GM21447 (cell line): ENCODE results near the gene LRRC3.

ENCODE experiments used
- ATAC-seq: cut with Tn5 transposase; IDR thresholded peaks from one replicate; pipeline ENCODE4 v1.9.1; 2021; ENCODE audit not compliant: unreplicated experiment

Gene LRRC3

DNA sequence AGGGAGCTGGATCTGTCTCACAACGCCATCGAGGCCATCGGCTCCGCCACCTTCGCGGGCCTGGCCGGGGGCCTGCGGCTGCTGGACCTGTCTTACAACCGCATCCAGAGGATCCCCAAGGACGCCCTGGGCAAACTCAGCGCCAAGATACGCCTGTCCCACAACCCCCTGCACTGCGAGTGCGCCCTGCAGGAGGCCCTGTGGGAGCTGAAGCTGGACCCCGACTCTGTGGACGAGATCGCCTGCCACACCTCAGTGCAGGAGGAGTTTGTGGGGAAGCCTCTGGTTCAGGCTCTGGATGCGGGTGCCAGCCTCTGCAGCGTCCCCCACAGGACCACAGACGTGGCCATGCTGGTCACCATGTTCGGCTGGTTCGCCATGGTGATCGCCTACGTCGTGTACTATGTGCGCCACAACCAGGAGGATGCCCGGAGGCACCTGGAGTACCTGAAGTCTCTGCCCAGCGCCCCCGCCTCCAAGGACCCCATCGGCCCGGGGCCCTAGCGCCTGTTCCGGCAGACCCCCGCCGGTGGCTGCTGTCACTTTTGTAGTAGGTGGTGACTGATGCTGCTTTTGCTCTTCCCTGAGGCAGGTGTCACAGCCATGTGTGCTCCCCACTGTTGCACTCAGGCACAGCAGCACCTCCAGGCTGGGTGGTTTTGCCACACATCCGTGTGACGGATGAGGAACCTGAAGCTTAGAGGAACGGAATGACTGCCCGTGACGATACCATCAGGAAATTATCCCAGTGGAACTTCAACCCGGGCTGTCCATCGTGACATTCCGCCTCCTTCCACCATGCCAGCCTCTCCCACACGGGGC, 1.8 kb downstream of the LRRC3 start:
- ATAC-seq: no peak

DNA sequence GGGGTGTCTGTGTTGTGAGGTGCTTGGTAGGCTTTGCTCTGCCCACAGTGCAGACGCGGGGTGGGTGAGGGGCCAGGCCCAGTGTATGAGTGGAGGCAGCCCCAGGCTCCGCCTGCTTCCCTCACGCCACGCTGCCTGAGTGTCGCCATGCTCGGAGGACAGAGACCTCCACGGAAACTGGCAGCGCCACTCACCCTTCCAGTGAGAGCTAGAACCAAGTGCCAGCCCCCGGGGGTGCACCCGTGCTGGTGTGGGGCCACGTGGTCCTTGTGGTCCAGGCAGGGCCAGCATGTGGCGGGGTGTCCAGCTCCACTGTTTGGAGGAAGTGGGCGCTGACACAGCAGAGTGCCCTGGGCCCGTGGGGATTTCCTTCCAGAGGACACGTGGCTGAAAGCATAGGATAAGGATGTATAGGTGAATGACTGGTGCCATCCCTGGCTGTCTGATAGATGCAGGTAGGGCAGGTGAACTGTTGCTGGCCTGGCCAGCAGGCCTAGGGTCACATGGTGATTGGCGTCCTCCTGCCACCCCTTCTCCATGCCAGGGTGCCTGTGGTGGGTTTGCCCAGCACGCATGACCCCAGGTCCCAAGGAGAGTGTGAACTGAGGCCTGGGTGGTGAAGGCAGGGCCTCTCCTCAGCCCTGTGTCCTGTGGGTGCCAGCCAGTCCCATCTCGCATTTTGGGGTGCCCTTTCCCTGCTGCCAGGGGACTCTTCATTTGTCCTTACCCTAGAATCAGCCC, 3.8 kb downstream of the LRRC3 start:
- ATAC-seq: no peak

DNA sequence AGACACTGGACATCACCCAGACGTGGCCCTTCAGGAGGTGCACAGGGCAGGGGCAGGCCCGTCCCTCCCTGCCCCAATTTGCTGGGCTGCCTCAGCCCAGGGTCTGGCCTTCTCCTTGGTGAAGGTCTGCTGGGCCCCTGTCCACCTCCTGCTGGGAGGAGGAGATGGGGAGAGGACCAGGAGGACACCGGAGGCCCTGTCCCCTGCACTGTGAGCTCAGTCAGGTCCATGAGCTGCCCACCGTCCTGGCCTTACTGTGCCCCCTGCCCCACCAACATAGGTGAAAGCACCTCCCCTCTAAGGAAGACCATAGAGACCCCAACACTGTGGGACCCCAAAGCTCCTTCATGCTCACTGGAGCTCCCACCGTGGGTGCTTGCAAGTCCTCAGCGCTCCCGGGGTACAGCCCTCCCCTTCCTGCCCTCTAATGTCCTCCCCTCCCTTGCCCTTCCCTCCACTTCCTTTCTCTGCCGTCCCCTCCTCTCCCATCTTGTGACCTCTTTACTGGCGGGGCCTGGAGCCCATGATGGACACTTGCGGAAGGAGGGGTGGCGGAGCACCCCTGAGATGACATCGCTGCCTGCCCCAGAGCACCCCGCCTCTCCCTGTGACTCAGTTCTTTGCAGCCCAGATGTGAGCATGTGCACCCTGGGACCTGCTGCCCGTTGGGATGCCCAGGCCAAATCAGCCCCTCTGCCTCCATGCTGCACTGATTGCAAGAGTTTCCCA, 4.6 kb downstream of the LRRC3 start:
- no peak for ATAC-seq

DNA sequence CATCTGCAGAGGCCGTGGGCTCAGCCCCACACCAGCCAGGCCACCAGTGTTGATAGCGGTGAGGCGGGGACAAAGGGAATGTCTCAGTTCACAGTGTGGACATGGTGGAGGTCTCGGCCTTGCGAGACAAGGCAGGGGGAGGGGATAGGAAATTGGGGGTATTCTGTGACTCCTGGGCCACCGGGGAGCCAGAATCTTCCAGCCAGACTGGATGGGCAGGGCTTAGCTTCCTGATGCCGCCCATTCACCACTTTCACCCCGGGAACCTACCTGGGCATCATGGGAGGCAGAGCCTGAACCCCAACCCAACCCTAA, 5.1 kb downstream of the LRRC3 start:
- no peak for ATAC-seq

DNA sequence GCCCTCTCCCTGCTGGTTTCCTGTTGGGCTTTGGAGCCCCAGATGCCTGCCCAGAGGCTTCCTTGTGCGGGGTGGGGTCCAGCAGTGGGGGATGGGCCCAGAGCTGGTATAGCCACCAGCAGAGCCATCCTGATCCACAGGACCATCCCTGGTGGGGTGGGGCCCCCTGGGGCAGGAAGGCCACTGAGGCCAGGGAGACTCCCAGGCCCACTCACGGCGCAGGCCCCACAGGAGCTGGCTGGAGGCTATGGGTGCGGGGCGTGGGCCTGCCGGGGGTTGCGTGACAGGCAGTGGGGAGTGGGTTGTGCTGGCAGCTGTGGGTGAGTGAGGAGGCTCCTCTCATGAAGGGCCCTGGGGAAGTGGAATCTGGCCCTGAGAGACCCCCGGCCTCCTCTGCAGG, 5.7 kb downstream of the LRRC3 start:
- ATAC-seq: no peak

DNA sequence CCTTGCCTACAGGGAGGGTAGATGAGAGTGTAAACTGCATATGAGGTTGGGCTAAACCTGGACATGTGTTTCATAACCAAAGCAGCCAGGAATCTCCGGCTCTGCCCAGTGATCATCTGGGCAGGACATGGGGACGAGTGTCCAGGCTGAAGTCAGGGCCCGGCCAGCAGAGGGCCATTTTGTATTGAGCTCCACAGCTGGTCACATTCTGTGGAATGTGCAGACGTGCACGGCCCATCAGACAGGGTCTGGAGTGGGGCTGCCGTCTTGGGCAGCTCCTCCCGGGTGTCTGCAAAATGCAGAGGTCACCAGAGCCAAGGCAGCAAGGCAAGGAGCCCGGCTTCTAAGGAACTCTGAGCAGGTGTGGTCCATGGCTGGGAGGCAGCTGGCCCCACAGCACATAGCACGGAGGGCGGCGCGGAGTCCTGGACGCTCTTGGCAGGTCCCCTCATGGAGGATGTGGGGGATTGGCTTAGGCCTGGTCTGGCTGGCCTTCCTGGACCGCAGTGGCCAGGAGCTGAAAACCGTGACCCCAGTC, 6.2 kb downstream of the LRRC3 start:
- ATAC-seq: no peak

DNA sequence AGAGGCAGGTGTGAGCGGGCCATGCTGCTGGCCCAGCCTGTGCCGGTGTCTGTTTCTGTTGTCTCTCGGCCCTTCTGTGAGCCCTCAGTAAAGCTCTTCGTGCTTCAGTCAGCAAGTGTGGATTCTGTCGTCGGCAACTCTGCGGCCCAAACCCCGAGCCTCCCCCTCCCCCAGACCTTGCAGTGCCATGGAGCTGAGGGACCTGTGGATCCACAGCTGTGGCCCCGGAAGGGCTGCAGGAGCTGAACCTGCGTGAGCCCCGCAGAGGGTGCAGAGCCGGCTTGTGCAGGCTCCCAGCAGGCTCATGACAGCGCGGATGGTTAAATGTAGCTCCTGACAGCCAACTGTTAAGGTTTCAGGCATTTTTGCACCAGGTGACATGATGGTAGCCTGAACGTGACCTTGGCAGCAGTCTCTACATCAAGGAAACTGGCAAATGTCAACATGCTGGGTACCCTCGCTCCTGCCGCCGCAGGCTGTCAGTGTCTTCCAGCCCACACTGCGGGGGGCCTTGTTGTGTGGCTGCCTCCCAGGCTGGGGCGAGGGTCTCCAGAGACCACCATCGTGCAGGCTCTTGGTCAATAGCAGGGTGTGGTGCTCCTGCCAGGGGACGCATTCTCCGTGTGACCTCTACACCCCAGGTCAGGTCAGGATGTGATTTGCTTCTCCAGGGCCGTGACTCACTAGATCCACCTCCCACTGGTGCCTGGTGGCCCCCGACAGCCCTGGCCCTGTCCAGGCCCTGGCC, 7.0 kb downstream of the LRRC3 start:
- no peak for ATAC-seq

DNA sequence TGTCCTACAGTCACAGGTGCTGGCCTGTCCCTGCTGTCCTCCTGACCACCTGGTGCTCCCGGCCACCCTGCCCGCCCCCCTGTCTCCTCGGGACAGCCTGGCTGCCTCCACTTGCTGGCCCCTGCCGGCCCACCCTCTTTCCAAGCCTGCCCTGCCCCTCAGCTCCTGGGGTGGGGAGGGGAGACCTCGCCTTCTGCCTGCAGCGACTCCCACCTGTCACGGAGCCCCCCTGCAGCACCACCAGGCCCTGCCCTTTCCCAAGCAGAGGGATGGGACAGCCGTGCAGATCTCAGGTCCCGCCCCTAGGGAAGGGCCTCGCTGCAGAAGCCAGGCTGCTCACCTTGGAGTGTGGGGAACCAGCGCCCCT, 7.5 kb downstream of the LRRC3 start:
- ATAC-seq: no peak

DNA sequence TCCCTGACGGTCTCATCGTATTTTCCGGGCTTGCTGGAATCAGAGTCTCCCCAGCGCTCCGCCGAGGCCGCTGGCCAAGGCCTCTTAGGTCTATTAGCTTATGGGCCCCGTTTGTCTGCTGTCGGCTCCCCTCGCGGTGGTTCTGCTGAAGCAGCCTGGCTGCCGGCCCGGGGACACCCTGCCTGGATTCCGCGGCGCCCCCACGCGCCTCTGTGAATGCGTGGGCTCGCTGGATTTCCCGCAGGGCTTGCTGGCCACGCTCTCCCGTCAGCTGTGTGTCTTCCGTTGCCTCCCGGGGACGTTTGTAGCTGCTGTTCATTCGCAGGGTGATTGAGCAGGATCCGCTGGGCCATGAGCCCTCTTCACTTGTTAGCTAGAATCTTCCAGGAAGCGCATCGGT, 8.4 kb downstream of the LRRC3 start:
- ATAC-seq: no peak

DNA sequence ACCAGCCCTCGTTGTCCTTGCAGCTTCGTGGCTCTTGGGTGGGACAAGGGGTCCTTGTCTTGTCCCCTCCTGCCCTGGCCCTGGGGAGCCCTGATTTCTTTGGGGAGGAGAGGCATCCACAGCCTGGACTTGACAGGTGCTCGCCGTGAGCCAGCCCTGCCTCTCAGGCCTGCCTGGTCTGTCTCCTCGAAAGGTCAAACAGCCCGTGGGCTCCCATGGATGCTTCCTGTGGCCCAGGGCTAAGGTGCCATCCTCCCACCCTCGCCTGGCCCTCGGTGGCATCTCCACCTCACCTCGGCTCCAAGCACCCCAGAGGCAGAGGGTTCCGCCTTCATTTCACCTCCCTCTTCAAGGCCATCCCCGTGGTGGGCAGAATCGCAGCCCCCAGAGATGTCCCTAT, 9.0 kb downstream of the LRRC3 start:
- ATAC-seq: no peak

DNA sequence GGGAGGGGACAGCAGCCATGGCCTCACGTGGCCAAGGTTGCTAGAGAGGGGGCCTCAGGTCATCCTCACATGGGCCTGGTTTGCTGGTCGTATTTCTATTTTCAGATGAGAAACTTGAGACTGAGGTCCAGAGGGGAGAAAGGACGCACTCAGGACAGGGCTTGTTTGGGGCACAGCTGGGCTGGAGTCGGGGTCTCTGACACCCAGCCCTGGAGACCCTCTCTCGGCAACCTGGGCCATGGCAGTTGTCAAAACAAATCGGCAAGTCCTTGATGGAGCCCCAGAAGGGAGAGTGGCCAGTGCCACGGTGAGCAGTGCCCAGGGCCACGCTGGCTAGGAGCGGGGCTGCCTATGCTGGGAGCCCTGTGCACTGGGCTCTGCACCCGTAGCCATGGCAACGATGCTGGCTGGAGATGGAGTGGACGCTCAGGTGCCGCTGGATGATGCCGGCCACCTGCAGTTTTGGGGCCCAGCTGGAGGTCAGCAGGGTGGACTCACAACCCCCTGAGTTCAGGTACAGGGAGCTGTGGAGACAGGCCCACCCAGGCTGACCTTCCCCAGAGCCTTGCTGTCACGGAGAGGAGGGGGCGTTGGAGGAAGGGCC, 11.1 kb downstream of the LRRC3 start:
- ATAC-seq: no peak

DNA sequence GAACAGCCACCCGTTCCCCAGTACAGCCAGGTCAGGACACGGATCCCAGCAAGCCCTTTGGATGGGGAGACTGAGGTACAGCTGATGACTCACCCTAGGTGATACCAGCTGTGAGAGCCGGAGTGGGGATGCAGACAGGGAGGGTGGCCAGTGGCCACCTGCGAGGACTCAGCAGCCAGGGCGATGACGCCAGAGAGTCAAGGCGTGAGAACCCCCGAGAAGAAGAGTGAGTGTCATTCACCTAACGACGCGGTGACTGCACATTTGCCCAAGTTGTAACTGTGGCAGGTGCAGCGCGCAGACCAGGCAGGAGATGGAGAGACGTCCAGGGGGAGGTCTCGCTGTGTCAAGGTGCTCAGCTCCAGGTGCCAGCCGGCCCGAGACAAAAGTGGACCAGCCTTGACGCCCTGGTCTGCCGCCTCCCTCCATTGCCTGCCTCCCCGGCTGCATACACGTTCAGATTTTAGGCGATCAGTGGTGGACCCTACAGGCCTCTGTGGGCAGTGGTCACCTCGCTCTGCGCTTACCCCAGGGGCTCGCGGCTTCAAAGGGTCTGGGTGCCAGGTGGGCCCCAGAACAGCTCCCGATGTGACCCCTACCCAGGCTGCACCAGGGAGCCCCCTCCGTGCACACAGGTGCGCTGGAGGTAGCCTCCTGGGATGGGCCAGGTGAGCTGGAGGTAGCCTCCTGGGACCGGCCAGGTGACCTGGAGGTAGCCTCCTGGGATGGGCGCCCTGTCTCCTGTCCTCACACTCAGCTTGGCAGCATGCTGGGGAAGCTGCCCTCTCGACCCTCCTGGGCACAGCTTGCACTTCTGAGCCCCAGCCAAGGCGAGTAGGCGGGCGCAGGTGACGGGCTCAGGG, 11.9 kb downstream of the LRRC3 start:
- ATAC-seq: no peak

DNA sequence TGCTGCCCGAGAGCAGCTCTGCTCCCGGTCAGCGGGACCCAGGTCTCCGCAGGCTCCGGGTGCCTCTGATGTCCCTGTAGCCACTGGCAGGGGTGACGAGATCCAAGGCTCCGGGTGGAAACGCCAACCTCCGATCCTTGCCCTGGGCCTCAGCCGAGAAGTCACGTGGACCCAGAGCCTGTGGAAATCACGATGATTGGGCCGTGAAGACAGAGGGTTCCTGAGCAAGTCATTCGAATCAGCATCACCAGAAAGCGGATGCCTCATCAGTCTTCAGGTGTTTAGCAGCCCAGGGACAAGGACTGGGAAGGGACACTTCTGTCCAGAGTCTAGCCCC, 12.5 kb downstream of the LRRC3 start:
- no peak for ATAC-seq

DNA sequence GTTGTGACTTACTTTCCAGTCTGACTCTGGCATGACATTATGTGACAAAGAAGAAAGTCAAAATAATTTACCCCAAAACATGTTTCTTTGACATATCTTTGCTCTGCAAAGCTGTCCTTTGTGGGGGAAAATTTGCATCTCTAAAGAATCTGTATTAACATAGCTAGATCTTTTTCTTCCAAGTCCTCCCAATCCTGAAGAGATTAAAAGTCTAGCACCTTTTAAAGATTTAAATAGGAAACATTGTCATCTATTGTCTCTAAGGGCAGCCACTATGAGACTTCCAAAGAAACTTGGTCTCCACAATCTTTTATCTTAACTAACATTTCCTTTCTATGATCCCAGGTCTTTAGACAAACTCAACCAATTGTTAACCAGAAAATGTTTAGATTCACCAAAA, 16.0 kb downstream of the LRRC3 start:
- ATAC-seq: no peak

DNA sequence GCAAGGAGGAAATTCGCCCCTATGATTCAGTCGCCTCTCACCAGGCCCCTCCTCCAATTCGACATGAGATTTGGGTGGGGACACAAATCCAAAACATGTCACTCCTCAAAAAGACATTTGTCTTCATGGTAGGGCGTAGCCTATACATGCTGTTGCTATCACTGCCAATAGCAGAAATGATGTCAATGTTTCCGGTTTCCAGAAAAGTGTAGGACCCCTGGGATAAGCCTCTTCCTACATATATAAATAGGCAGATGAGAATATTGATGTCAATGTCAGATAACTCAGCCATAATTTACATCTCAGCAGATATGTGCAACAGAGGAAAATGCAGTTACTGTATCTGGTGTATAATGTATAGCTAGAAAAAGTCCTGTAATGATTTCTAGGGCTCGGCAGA, 16.7 kb downstream of the LRRC3 start:
- ATAC-seq: no peak

DNA sequence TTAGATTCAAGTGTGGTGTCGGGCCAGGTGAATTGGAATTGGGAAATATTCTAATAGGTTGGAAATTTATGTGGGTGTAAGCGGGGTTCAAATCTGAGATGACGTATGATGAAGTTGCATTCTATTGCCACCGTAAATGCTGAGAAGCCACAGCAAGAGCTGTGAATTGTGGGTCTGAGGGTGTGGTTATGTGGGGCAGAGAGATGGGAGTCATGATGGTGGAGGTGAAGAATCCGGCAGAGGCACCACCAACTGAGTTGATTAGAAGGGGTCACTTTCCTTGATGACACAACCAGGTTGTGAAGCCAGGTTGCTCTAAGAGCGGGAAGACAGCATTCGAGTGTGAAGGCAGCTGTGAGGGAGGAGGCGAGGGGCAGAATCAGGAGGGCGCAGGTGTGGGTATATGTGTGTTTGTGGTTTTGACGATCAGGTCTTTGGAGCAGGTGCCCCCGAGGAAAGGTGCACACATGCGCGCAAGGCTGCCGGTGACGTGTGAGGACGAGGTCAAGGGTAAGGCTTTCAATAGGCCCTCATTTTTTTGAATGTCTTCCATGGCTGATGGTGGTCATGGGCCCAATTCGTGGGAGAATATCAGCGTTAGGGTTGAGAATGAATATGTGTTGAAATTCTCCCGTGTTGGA, 18.7 kb downstream of the LRRC3 start:
- ATAC-seq: no peak

DNA sequence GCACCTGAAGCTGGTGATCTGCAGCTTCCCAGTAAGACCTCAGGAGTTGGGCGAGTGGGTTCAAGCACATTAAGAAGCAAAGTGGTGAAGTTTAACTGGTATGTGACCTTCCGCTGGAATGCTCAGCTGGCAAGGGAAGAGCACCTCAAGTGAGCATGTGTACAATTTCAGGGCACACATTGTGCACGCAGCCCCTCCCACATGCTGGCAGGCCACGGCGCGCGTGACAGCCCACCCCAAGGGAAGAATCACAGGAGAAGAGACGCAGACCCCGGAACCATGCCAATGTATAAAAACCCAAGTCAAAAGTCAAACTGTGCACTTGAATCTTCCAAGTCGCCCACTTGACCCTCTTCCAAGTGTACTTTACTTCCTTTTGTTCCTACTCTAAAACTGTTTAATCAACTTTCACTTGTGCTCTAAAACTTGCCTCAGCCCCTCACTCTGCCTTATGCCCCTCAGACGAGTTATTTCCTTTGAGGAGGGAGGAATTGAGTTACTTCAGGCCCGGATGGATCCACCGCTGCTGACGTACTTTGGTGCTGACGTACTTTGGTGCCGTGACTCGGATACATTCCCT, 20.0 kb downstream of the LRRC3 start:
- ATAC-seq: no peak

DNA sequence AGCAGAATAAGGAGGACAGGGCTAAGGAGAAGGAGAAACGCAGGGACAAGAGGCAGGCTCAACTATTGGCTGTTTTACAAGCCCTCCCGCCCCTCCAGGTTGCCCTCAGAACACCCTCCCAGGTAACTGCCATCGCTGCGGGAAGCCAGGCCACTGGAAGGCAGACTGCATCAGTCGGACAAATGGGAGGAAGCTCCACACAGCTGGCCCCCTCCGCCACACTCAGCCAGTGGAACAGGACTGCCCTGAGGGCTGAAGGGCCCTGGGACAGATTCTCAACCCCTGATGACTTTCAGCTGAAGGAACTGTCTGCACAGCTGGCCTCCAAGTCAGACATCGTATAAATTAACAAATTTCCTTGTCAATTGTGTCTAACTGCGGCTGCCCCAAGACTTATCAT, 21.8 kb downstream of the LRRC3 start:
- no peak for ATAC-seq

DNA sequence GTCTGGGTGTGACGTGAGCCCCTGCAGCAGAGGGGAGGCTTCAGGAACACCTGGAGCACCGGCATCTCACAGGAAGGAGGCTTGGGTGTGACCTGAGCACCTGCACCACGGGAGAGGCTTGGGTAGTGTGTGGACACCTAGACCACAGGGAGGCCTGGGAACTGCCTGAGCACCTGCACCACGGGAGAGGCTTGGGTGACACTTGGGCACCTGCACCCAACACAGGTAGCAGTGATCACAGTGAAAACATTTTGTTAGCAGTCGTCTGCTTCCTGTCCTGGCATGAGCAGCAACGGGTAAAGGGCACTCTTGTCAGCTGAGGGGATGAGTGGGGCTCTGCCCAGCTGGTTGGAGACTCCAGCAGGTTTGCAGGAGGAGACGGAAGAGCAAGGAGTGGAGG, 22.4 kb downstream of the LRRC3 start:
- ATAC-seq: no peak
